K562 (cell line): ENCODE data around the gene GLYAT. TPM values are rescaled to one million over a fixed set of nuclear protein-coding genes. Genes with fewer than 3 reads are reported as not detected.

Experiments used
- ADNP ChIP-seq: fragments of 200-800 bp; sonication (Bioruptor generic); IDR thresholded peaks from 2 replicates; pipeline ENCODE4 v1.6.1; 2016; ENCODE audit warnings: missing genetic modification characterization, missing compliant biosample characterization
- ATF3 ChIP-seq, 2 experiments: fragments of 450-650 bp in 1 of 2; sonication (generic) in 1 of 2; formaldehyde crosslinking in 1 of 2; IDR thresholded peaks in 1 of 2; conservative IDR thresholded peaks in 1 of 2; 2 replicates each; pipeline versions ENCODE4 v1.6.1 to v1.8.1; 2016 to 2023; ENCODE audit warnings: mild to moderate bottlenecking in 2 of 2, moderate library complexity in 2 of 2, inconsistent platforms in 1 of 2, missing genetic modification reagents in 1 of 2
- BRD4 ChIP-seq: fragments of 200-600 bp; sonication (generic); IDR thresholded peaks from 2 replicates; pipeline ENCODE4 v1.6.1; 2017; ENCODE audit warnings: inconsistent platforms
- CBFA2T3 ChIP-seq: fragments of 450-650 bp; IDR thresholded peaks from 2 replicates; pipeline ENCODE4 v1.6.1; 2017
- HIVEP1 ChIP-seq: fragments of 250-450 bp; sonication (Bioruptor Pico); IDR thresholded peaks from 2 replicates; pipeline ENCODE4 v1.4.0; 2020; ENCODE audit warnings: mild to moderate bottlenecking
- HMG20A ChIP-seq: fragments of 450-650 bp; formaldehyde crosslinking; conservative IDR thresholded peaks from 2 replicates; pipeline ENCODE4 v1.4.0; 2020; ENCODE audit warnings: mild to moderate bottlenecking, mixed read lengths
- HNRNPH1 ChIP-seq: fragments of 200-400 bp; formaldehyde crosslinking; optimal IDR thresholded peaks from 2 replicates; pipeline ENCODE3; 2017; ENCODE audit warnings: low read depth, mild to moderate bottlenecking, low read length, moderate library complexity
- MEF2D ChIP-seq: conservative IDR thresholded peaks from 2 replicates; pipeline ENCODE4 v1.6.1; 2016; ENCODE audit warnings: low read depth, missing genetic modification characterization, missing compliant biosample characterization
- MITF ChIP-seq: IDR thresholded peaks from 2 replicates; pipeline ENCODE4 v1.6.1; 2014; ENCODE audit warnings: antibody characterized with exemption
- MTA3 ChIP-seq: fragments of 450-650 bp; formaldehyde crosslinking; IDR thresholded peaks from 2 replicates; pipeline ENCODE4 v1.6.1; 2017; ENCODE audit warnings: mild to moderate bottlenecking, borderline replicate concordance
- PTRF ChIP-seq: fragments of 450-650 bp; IDR thresholded peaks from 2 replicates; pipeline ENCODE4 v1.6.1; 2016; ENCODE audit warnings: mild to moderate bottlenecking, missing genetic modification characterization, missing compliant biosample characterization
- REST ChIP-seq, 2 experiments: fragments of 450-650 bp; formaldehyde crosslinking in 1 of 2; IDR thresholded peaks; 2 replicates each; pipeline versions ENCODE4 v1.4.0 to v1.6.1; 2014 to 2020; ENCODE audit warnings: mild to moderate bottlenecking in 2 of 2, borderline replicate concordance in 1 of 2, low read depth in 1 of 2
- ZKSCAN1 ChIP-seq: fragments of 150-350 bp; IDR thresholded peaks from 2 replicates; pipeline ENCODE4 v1.6.1; 2016; ENCODE audit warnings: low read depth, low read length
- ZNF239 ChIP-seq: fragments of 250-450 bp; sonication (Bioruptor Pico); IDR thresholded peaks from 2 replicates; pipeline ENCODE4 v1.4.0; 2020; ENCODE audit warnings: mild to moderate bottlenecking
- ZNF311 ChIP-seq: fragments of 250-450 bp; sonication (Bioruptor Pico); IDR thresholded peaks from 2 replicates; pipeline ENCODE4 v1.4.0; 2020; ENCODE audit warnings: mild to moderate bottlenecking, moderate library complexity
- ZNF316 ChIP-seq: fragments of 450-650 bp; IDR thresholded peaks from 2 replicates; pipeline ENCODE4 v1.6.1; 2016
- ZNF445 ChIP-seq: fragments of 250-450 bp; sonication (Bioruptor Pico); IDR thresholded peaks from 2 replicates; pipeline ENCODE4 v1.4.0; 2020; ENCODE audit warnings: low read depth, mild to moderate bottlenecking, moderate library complexity
- polyA plus RNA-seq, 8 experiments: library from polyadenylated mRNA; depleted of rRNA in 4 of 8; stranded (reverse) in 5 of 8; unstranded in 3 of 8; fragments of >200 nt; fragmentation: Nextera tagmentation in 2 of 8; fragmentation: Illumina TruSeq in 1 of 8; extraction: Ambion mirVana in 2 of 8; extraction: Trizol in 1 of 8; gene quantifications; 2 replicates each; pipeline versions ENCODE4 v1.2.1 to v1.2.3, GENCODE V29; 2011 to 2014; ENCODE audit warnings: inconsistent platforms in 1 of 8, missing spikeins in 1 of 8
- total RNA-seq, 7 experiments: library from RNA; depleted of rRNA in 6 of 7; stranded (reverse); fragments of >200 nt in 6 of 7; fragmentation: Illumina TruSeq in 2 of 7; extraction: Trizol in 2 of 7; gene quantifications; 2 replicates each; pipeline versions ENCODE4 v1.2.1 to v1.2.3, GENCODE V29; 2011 to 2021; ENCODE audit warnings: low replicate concordance in 1 of 7

The GLYAT gene
- total and polyA plus RNA-seq, 9 of the 15 experiments (the other 6 are each of a cell fraction or from before 2014, with no cell fraction given), result not detected

GRCh38 chr11:58770627-58771457 is 39.1 kb upstream of the GLYAT start (continued):
- TF ChIP-seq REST (IDR thresholded peaks at IDR 0.05; ENCODE audit: borderline replicate concordance), result peak; percentile 59
- TF ChIP-seq REST (CRISPR knock-in tag; IDR thresholded peaks at IDR 0.05; ENCODE audit: low read depth), result no peak
- TF ChIP-seq CBFA2T3, result peak; percentile 65
- no peak for TF ChIP-seq ADNP (tag)
- no peak for TF ChIP-seq HNRNPH1
- peak; percentile 20; the same call in 1 of the 2 replicates for TF ChIP-seq PTRF (tag)
- peak; percentile 33; the same call in 1 of the 2 replicates for TF ChIP-seq ZNF316
- TF ChIP-seq ATF3 (IDR thresholded peaks at IDR 0.05), result peak; percentile 85
- TF ChIP-seq ATF3 (CRISPR knock-in tag; conservative IDR thresholded peaks at IDR 0.05), result no peak
- TF ChIP-seq MITF, result peak; percentile 47; the same call in 1 of the 2 replicates
- TF ChIP-seq MEF2D, result no peak; the same call in 1 of the 2 replicates
- peak; percentile 90; the same call in 1 of the 2 replicates for TF ChIP-seq HIVEP1 (CRISPR knock-in tag)
- no peak for TF ChIP-seq HMG20A (CRISPR knock-in tag)
- no peak for TF ChIP-seq ZKSCAN1
- TF ChIP-seq BRD4, result peak; percentile 53; the same call in 1 of the 2 replicates
- TF ChIP-seq ZNF445 (CRISPR knock-in tag), result 0 out of 2 replicates have a peak, but pooled peaks have one; percentile 49
- peak; percentile 53; the same call in 1 of the 2 replicates for TF ChIP-seq MTA3
- no peak for TF ChIP-seq ZNF239 (CRISPR knock-in tag)
- 0 out of 2 replicates have a peak, but pooled peaks have one; percentile 48 for TF ChIP-seq ZNF311
